Progenitor cell of endocrine pancreas (in vitro differentiated cells): ENCODE measurements around the gene DNAJB13. TPM values are rescaled to one million over a fixed set of nuclear protein-coding genes. Genes with fewer than 3 reads are reported as not detected.
"Not testable (repeated sequence)": the region's sequence is repeated elsewhere in the genome, so short reads cannot be mapped to it uniquely, and the experiment has no call there.

Source experiments
- DNase-seq: peaks from one replicate; pipeline ENCODE4 v3.0.0; 2021; ENCODE audit warnings: low spot score; ENCODE audit not compliant: unreplicated experiment
- H3K27ac Mint-ChIP-seq: 2 replicates; pipeline ENCODE4 v1.8.0; 2021; ENCODE audit warnings: mild to moderate bottlenecking, moderate library complexity, mixed read lengths
- H3K27me3 Mint-ChIP-seq: 2 replicates; pipeline ENCODE4 v1.8.0; 2021; ENCODE audit warnings: mixed read lengths
- H3K36me3 Mint-ChIP-seq: 2 replicates; pipeline ENCODE4 v1.8.0; 2022; ENCODE audit warnings: mixed read lengths; ENCODE audit not compliant: insufficient read depth
- H3K4me1 Mint-ChIP-seq: 2 replicates; pipeline ENCODE4 v1.8.0; 2021; ENCODE audit warnings: low read depth, mixed read lengths
- H3K4me3 Mint-ChIP-seq: 2 replicates; pipeline ENCODE4 v1.8.0; 2021; ENCODE audit warnings: low read depth, mild to moderate bottlenecking, moderate library complexity, mixed read lengths
- H3K9me3 Mint-ChIP-seq: 2 replicates; pipeline ENCODE4 v1.8.0; 2021; ENCODE audit warnings: low read depth, mixed read lengths
- CTCF ChIP-seq: fragments of 200-600 bp; sonication (generic); IDR thresholded peaks from one replicate; pipeline ENCODE4 v1.5.0; 2021; ENCODE audit warnings: antibody characterized with exemption, mild to moderate bottlenecking; ENCODE audit not compliant: unreplicated experiment
- total RNA-seq: library from RNA; stranded (reverse); gene quantifications from 2 replicates; pipeline ENCODE4 v1.2.1, GENCODE V29; 2021

The DNAJB13 gene
- total RNA-seq, 1 donor from 2014 or later: 1.1 TPM

- Mint-ChIP-seq H3K27me3 (no peaks in the 10 kb centered on the region), H3K36me3 (peaks cover 5% of the 10 kb centered on the region), H3K4me1 (peaks cover 31% of the 10 kb centered on the region), H3K4me3 (peak overlapping the region; percentile 87), H3K27ac (peak overlapping the region; percentile 97), H3K9me3 (no peaks in the 10 kb centered on the region)
- no peak for TF ChIP-seq CTCF
- peak; percentile 76 for DNase-seq
These were observed 32.3 kb downstream of the DNAJB13 start for GRCh38 chr11:73982990-73983740.

- peaks cover 30% of the 10 kb centered on the region for H3K4me1 Mint-ChIP-seq
These were observed 33.1 kb downstream of the DNAJB13 start for GRCh38 chr11:73983741-73984538.

GRCh38 chr11:73985661-73986060 is 34.8 kb downstream of the DNAJB13 start:
- H3K9me3 Mint-ChIP-seq, H3K4me3 Mint-ChIP-seq, H3K27me3 Mint-ChIP-seq, DNase-seq, H3K36me3 Mint-ChIP-seq, H3K27ac Mint-ChIP-seq: not testable (repeated sequence)
- H3K4me1 Mint-ChIP-seq: peaks cover 19% of the 10 kb centered on the region

More at GRCh38 chr11:73983741-73984538, 33.1 kb downstream of the DNAJB13 start:
- Mint-ChIP-seq H3K27ac (peak overlapping the region; percentile 97), H3K4me3 (peak overlapping the region; percentile 87), H3K9me3 (no peaks in the 10 kb centered on the region), H3K27me3 (no peaks in the 10 kb centered on the region), H3K36me3 (peaks cover 2% of the 10 kb centered on the region)
- DNase-seq: no peak
- TF ChIP-seq CTCF: no peak

GRCh38 chr11:73988227-73988626 is 37.4 kb downstream of the DNAJB13 start:
- H3K36me3 Mint-ChIP-seq: no peaks in the 10 kb centered on the region
- peaks cover 7% of the 10 kb centered on the region for H3K4me1 Mint-ChIP-seq
- no peak for DNase-seq
- no peaks in the 10 kb centered on the region for H3K27me3 Mint-ChIP-seq
- H3K27ac Mint-ChIP-seq: no peak overlapping the region
- no peak overlapping the region for H3K4me3 Mint-ChIP-seq
- TF ChIP-seq CTCF: no peak
- no peaks in the 10 kb centered on the region for H3K9me3 Mint-ChIP-seq

GRCh38 chr11:73989156-73989555 is 38.3 kb downstream of the DNAJB13 start:
- Mint-ChIP-seq H3K4me1 (peaks cover under 1% of the 10 kb centered on the region), H3K27ac (no peak overlapping the region), H3K4me3 (no peak overlapping the region), H3K27me3 (no peaks in the 10 kb centered on the region), H3K9me3 (no peaks in the 10 kb centered on the region), H3K36me3 (no peaks in the 10 kb centered on the region)
- DNase-seq: no peak
- TF ChIP-seq CTCF: no peak
